ENCODE data around the gene DMD.

The DMD gene

DNA sequence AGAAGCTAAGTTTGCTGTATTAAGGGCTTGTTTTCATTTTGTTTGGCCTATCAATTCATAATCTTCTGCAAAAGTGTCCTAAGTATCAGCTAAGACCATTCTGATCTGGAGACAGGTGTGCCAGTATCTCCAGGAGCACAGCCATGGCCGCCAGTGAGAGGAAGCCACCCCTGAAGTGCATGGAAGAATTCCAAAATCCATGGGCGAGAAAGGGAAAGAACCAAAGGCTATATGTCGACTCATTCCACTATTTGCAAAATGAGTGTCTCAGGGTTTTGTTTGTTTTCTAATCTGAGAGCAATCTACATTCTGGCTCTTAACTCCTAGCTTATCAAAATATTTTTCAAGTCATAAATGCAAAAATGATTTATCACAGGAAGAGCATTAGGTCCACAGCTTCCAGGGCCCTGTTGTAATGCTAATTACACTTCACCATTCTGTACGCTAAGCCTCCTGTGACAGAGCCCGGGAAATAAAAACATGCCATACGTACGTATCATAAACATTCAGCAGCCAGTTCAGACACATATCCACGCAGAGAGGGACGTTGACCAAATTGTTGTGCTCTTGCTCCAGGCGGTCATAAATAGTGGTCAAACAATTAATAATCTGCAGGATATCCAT, 2002.2 kb downstream of the DMD start:
- no peak overlapping the region for H3K4me3 ChIP-seq (ENCODE audit: low read depth in 1 of 2, low read length in 2 of 2)
- no peaks in the 10 kb centered on the region for H4K20me1 ChIP-seq (ENCODE audit: insufficient read depth, low read length)
- no peaks in the 10 kb centered on the region for H3K4me1 ChIP-seq (ENCODE audit: insufficient read depth, low read length)
- no peak for TF ChIP-seq EZH2 (IDR thresholded peaks at IDR 0.05; ENCODE audit: borderline replicate concordance, low read depth, low read length, severe bottlenecking)
- TF ChIP-seq, protein P1, sequence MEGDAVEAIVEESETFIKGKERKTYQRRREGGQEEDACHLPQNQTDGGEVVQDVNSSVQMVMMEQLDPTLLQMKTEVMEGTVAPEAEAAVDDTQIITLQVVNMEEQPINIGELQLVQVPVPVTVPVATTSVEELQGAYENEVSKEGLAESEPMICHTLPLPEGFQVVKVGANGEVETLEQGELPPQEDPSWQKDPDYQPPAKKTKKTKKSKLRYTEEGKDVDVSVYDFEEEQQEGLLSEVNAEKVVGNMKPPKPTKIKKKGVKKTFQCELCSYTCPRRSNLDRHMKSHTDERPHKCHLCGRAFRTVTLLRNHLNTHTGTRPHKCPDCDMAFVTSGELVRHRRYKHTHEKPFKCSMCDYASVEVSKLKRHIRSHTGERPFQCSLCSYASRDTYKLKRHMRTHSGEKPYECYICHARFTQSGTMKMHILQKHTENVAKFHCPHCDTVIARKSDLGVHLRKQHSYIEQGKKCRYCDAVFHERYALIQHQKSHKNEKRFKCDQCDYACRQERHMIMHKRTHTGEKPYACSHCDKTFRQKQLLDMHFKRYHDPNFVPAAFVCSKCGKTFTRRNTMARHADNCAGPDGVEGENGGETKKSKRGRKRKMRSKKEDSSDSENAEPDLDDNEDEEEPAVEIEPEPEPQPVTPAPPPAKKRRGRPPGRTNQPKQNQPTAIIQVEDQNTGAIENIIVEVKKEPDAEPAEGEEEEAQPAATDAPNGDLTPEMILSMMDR (IDR thresholded peaks at IDR 0.05; ENCODE audit: borderline replicate concordance, extremely low read depth, low read length, poor library complexity, severe bottlenecking): no peak
- H2AFZ ChIP-seq (ENCODE audit: low read depth, low read length): no peak overlapping the region
- ATAC-seq (ENCODE audit: insufficient read depth, low read depth) (no peak), DNase-seq (no peak)
- H3K9me3 ChIP-seq (ENCODE audit: insufficient read depth, low read length, severe bottlenecking): no peaks in the 10 kb centered on the region
- H3K27me3 ChIP-seq (ENCODE audit: insufficient read depth, low read length, poor library complexity): no peaks in the 10 kb centered on the region
- H3K9ac ChIP-seq (ENCODE audit: low read depth, low read length): no peak overlapping the region
- no peak overlapping the region for H3K4me2 ChIP-seq (ENCODE audit: insufficient read depth, low read length)
- H3K36me3 ChIP-seq (ENCODE audit: insufficient read depth, low read length): no peaks in the 10 kb centered on the region
- H3K27ac ChIP-seq (ENCODE audit: low read length): no peak overlapping the region
- no peaks in the 10 kb centered on the region for H3K79me2 ChIP-seq (ENCODE audit: insufficient read depth, low read length)

DNA sequence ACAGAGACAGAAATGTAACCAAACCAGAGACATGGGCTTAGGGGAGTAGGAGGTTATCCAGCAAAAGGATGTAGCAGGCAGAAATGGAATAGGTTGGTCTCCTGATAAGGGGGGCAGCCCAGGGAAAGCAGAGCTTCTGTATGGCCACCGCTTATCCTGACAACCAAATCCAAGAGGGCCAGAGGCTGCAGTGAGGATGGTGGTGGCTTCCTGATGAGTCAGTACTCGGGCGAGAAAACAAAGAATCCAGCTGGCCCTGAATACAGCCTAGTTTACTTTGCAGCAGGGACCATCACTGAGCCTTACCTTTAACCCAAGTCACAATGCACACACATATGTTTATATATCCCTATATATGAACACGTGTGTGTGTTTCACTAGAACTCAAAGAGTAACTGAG, 2009.8 kb downstream of the DMD start:
- DNase-seq: no peak
- no peaks in the 10 kb centered on the region for H3K27me3 ChIP-seq (ENCODE audit: insufficient read depth, low read length, poor library complexity)
- no peak overlapping the region for H2AFZ ChIP-seq (ENCODE audit: low read depth, low read length)
- H3K9ac ChIP-seq (ENCODE audit: low read depth, low read length): no peak overlapping the region
- ATAC-seq (ENCODE audit: insufficient read depth, low read depth): no peak
- H3K79me2 ChIP-seq (ENCODE audit: insufficient read depth, low read length): no peaks in the 10 kb centered on the region
- H3K27ac ChIP-seq (ENCODE audit: low read length): no peak overlapping the region
- H4K20me1 ChIP-seq (ENCODE audit: insufficient read depth, low read length): no peaks in the 10 kb centered on the region
- no peaks in the 10 kb centered on the region for H3K36me3 ChIP-seq (ENCODE audit: insufficient read depth, low read length)
- TF ChIP-seq, protein P1 (IDR thresholded peaks at IDR 0.05; ENCODE audit: borderline replicate concordance, extremely low read depth, low read length, poor library complexity, severe bottlenecking): no peak
- no peak for TF ChIP-seq EZH2 (IDR thresholded peaks at IDR 0.05; ENCODE audit: borderline replicate concordance, low read depth, low read length, severe bottlenecking)
- H3K4me2 ChIP-seq (ENCODE audit: insufficient read depth, low read length): no peak overlapping the region
- H3K4me3 ChIP-seq (ENCODE audit: low read depth in 1 of 2, low read length in 2 of 2): no peak overlapping the region
- H3K4me1 ChIP-seq (ENCODE audit: insufficient read depth, low read length): no peaks in the 10 kb centered on the region
- H3K9me3 ChIP-seq (ENCODE audit: insufficient read depth, low read length, severe bottlenecking): no peaks in the 10 kb centered on the region

DNA sequence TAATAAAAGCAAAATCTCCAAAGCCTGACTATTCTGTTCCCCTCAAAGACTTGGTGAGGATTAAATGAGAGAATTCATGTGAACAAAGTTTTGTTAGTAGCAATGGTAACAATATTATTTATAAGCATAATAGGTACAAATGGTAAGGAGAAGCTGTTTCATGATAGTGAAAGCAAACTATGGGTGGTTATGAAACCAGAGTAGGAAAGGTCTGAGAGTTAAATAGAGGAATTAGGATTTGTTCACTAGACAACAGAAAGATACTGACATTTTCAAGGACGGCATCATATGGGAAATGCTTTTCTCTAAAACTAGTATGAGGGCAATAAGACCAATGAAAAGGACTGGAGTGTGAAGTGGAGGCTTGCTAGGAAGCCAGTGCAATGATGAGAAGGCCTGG, 2010.9 kb downstream of the DMD start:
- Histone ChIP-seq H3K4me3 (ENCODE audit: low read depth in 1 of 2, low read length in 2 of 2) (no peak overlapping the region), H4K20me1 (ENCODE audit: insufficient read depth, low read length) (no peaks in the 10 kb centered on the region), H3K36me3 (ENCODE audit: insufficient read depth, low read length) (no peaks in the 10 kb centered on the region), H3K27me3 (ENCODE audit: insufficient read depth, low read length, poor library complexity) (no peaks in the 10 kb centered on the region), H3K27ac (ENCODE audit: low read length) (no peak overlapping the region), H3K9ac (ENCODE audit: low read depth, low read length) (no peak overlapping the region), H3K9me3 (ENCODE audit: insufficient read depth, low read length, severe bottlenecking) (no peaks in the 10 kb centered on the region), H2AFZ (ENCODE audit: low read depth, low read length) (no peak overlapping the region), H3K79me2 (ENCODE audit: insufficient read depth, low read length) (no peaks in the 10 kb centered on the region), H3K4me1 (ENCODE audit: insufficient read depth, low read length) (no peaks in the 10 kb centered on the region), H3K4me2 (ENCODE audit: insufficient read depth, low read length) (no peak overlapping the region)
- no peak for TF ChIP-seq EZH2 (IDR thresholded peaks at IDR 0.05; ENCODE audit: borderline replicate concordance, low read depth, low read length, severe bottlenecking)
- TF ChIP-seq, protein P1 (IDR thresholded peaks at IDR 0.05; ENCODE audit: borderline replicate concordance, extremely low read depth, low read length, poor library complexity, severe bottlenecking): no peak
- DNase-seq (no peak), ATAC-seq (ENCODE audit: insufficient read depth, low read depth) (no peak)

DNA sequence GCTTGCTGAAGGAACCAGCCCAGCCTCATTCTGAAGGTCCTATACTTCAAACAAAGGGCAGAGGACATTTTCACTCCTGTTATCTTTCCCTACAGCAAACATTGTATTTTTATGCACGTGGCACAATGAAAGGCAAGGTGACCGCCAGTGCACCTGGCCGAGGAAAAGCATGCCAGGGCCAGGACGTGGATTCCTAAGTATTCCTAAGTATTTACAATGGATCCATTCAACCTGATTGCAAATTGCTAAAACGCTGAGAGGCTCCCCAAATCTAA, 2011.6 kb downstream of the DMD start:
- Histone ChIP-seq H3K4me3 (ENCODE audit: low read depth in 1 of 2, low read length in 2 of 2) (no peak overlapping the region), H3K27ac (ENCODE audit: low read length) (no peak overlapping the region), H4K20me1 (ENCODE audit: insufficient read depth, low read length) (no peaks in the 10 kb centered on the region), H3K4me1 (ENCODE audit: insufficient read depth, low read length) (no peaks in the 10 kb centered on the region), H3K79me2 (ENCODE audit: insufficient read depth, low read length) (no peaks in the 10 kb centered on the region), H3K9me3 (ENCODE audit: insufficient read depth, low read length, severe bottlenecking) (no peaks in the 10 kb centered on the region), H3K36me3 (ENCODE audit: insufficient read depth, low read length) (no peaks in the 10 kb centered on the region), H3K4me2 (ENCODE audit: insufficient read depth, low read length) (no peak overlapping the region), H3K27me3 (ENCODE audit: insufficient read depth, low read length, poor library complexity) (no peaks in the 10 kb centered on the region), H2AFZ (ENCODE audit: low read depth, low read length) (no peak overlapping the region), H3K9ac (ENCODE audit: low read depth, low read length) (no peak overlapping the region)
- TF ChIP-seq, protein P1 (IDR thresholded peaks at IDR 0.05; ENCODE audit: borderline replicate concordance, extremely low read depth, low read length, poor library complexity, severe bottlenecking): no peak
- TF ChIP-seq EZH2 (IDR thresholded peaks at IDR 0.05; ENCODE audit: borderline replicate concordance, low read depth, low read length, severe bottlenecking): no peak
- no peak for ATAC-seq (ENCODE audit: insufficient read depth, low read depth)
- DNase-seq: no peak

All from DND-41 (cell line).